GM10266 (cell line): Measurements from ENCODE around the gene TMEM132D.

ENCODE experiments used
- DNase-seq: peaks from one replicate; pipeline ENCODE4 v3.0.0; 2012; ENCODE audit errors: extremely low spot score
- CTCF ChIP-seq: IDR thresholded peaks from 2 replicates; pipeline ENCODE4 v1.5.1; 2012; ENCODE audit warnings: mild to moderate bottlenecking, low read depth; ENCODE audit not compliant: control insufficient read depth, insufficient read depth; ENCODE audit errors: missing control alignments

The TMEM132D gene

GRCh38 chr12:129234209-129234608 lies 669.6 kb downstream of the TMEM132D start:
- no peak for TF ChIP-seq CTCF

GRCh38 chr12:129231491-129231890 lies 672.3 kb downstream of the TMEM132D start:
- no peak for TF ChIP-seq CTCF
- no peak for DNase-seq

More at GRCh38 chr12:129234209-129234608, 669.6 kb downstream of the TMEM132D start:
- no peak for DNase-seq

GRCh38 chr12:129230995-129231394 lies 672.8 kb downstream of the TMEM132D start:
- no peak for DNase-seq
- no peak for TF ChIP-seq CTCF

- no peak for TF ChIP-seq CTCF
- DNase-seq: no peak
Observed at GRCh38 chr12:129226851-129227250, 677.0 kb downstream of the TMEM132D start.

GRCh38 chr12:129226005-129226404 lies 677.8 kb downstream of the TMEM132D start:
- no peak for TF ChIP-seq CTCF
- no peak for DNase-seq

GRCh38 chr12:129215556-129215955 lies 688.3 kb downstream of the TMEM132D start:
- DNase-seq: no peak
- TF ChIP-seq CTCF: no peak

GRCh38 chr12:129213551-129213950 lies 690.3 kb downstream of the TMEM132D start:
- DNase-seq: no peak
- no peak for TF ChIP-seq CTCF
